NCI-H226 (cell line): ENCODE measurements around the gene SLC19A1.

Source experiments
- DNase-seq: peaks from one replicate; pipeline ENCODE4 v3.0.0-alpha.2; 2015

SLC19A1 gene

GRCh38 chr21:45542242-45542666, at the start of gene SLC19A1:
Gene SLC19A1 (minus strand): TSS chr21:45542440. CDS start chr21:45537959, 4,481 bp downstream.
- peak; percentile 32 for DNase-seq

DNA sequence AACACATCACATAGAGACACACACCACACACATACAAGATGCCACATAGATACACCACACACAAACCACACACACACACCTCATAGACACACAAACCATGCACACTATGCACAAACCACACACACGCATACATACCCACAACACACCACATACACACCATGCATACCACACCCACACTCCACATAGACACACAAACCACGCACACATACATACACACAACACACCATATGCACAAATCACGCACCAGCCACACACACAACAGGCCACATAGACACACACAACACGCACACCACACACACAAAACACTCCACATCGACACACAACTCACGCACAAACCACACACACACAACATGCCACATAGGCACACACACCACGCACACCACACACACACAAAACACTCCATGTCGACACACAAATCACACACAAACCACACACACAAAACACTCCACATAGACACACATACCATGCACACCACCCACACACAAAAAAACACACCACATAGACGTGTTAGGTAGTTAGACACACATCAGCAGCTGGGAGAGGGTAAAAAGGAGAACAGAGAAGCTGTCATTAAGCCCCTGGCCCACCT, 49.5 kb upstream of the SLC19A1 start:
- no peak for DNase-seq

GRCh38 chr21:45590726-45591618, 48.7 kb upstream of the SLC19A1 start:
- DNase-seq = no peak

DNA sequence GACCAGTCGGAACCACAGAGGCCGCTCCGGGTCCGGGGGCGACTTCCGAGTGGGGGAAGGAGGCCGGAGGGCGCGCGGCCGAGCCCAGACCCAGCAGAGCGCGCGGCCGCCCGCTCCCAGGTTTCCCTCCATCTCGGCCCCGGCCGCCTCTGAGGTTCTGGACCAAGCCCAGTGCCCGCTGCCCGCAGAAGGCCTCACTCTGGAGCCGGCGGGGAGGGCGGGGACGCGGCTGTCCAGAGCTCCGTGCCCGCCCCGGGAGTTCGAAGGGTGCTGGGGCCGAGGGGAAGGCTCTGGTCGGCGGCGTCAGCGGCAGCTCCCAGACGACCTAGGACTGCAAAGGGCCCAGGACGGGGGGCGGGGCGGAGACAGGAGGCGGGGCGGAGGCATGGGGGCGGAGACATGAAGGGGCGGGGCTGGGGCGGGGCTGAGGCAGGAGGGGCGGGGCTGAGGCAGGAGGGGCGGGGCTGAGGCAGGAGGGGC, 48.0 kb upstream of the SLC19A1 start:
- DNase-seq = no peak

GRCh38 chr21:45589686-45590245, 47.5 kb upstream of the SLC19A1 start:
- DNase-seq = no peak

DNA sequence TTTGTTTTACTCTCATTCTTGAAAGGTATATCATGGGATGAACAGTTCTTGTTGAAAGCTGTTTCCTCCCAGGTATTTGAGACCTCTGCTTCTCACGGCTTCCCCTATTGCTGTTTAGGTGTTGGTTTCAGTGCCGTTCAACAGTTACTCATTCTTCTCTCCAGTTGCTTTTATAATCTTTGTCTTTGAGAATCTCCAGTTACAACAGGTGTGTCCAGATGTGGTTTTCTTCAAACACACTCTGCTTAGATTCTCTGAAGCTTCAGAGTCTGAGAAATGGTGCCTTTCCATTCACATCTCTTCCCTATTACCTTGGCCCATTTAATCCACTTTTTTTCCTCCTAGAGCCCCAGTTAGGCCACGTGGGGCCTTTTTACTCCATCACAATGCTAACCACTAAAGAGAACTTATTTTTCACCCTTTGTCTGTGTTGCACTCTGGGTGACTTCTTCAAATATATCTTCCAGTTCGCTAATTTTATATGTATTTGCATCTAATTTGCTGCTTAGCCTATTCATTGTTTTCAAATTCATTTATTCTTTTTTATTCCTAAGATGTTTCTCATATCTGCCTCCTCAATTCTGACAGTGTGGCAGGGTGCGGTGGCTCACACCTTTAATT, 46.7 kb upstream of the SLC19A1 start:
- no peak for DNase-seq

DNA sequence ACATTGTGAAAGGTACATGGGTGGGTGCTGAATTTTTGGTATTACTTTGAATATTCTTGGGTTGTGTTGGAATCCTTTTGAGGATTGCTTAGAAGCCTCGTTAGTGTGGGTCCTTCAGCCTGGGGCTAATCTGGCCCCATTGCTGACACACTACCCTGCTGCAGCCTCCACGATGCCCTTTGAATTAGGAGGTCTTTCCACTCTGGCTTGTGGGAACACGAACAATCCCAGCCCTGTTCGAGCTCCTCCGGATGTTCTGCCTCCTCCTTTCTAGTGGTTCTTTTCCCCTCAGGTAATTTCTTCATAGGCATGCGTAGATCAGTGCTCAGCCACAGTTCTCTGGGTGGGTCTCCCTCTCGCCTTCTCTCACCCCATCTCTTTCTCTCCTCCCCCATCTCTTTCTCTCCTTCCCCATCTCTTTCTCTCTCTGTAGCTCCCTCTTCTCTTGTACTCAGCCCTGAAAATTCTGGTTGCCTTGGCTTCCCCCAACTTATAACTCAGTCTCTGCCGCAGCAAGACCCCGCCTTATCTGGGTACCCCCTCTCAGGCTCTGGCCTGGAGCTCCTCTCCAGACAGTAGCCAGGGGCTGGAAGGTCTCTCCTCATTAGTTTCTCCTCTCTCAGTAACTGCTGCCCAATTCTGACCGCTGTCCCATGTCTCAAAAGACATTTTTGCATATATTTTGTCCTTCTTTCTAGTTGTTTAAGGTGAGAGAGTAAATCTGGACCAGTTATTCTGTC, 46.0 kb upstream of the SLC19A1 start:
- no peak for DNase-seq

GRCh38 chr21:45586289-45586858, 44.1 kb upstream of the SLC19A1 start:
- DNase-seq = no peak

- no peak for DNase-seq
Observed at GRCh38 chr21:45584786-45585185, 42.5 kb upstream of the SLC19A1 start.

DNA sequence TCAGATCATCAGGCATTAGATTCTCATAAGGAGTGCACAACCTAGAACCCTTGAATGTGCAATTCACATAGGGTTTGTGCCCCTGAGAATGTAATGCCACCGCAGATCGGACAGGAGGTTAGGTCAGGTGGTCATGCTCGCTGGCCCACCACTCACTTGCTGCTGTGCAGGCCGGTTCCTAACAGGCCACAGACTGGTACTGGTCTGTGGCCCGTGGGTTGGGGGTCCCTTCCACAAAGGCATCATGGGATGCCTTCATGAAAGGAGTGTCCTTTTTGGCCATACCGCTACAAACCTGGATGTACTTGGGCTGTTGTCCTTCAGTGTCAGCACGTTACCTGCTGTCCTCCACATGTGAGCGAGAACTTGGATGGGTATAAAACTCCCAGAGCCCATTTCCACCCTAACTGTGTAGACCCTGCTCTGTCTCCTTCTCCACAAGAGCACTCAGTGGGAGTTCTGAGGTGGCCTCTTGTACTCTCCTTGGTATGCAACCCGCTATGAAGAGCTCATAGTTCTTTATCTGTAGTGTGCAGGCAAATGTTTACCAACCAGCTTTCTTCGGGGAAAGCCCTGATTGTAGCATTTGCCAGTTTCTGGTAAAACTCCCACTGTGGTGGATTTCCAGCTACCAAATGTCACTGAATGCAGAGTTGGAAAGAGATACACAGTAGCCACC, 41.7 kb upstream of the SLC19A1 start:
- no peak for DNase-seq

DNA sequence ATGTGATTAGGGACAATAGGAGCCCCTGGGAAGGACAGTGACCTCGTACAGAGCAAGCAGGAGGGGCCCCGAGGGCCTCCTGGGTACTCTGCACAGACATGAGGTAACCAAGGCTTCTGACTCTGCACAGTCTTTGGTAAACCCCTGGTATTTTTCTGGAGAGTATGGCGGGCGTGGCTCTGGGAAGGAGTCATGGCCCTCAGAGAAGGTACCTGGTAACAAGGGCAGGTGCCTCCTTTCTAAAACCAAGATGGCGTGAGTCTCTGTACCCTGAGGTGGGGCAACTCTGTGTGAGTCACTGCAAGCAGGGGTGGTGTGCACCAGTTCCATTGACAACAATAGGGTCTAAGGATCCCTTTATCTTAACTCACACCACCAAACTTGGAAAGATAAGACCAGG, 39.9 kb upstream of the SLC19A1 start:
- no peak for DNase-seq

GRCh38 chr21:45581322-45581712, 39.1 kb upstream of the SLC19A1 start:
- no peak for DNase-seq

DNA sequence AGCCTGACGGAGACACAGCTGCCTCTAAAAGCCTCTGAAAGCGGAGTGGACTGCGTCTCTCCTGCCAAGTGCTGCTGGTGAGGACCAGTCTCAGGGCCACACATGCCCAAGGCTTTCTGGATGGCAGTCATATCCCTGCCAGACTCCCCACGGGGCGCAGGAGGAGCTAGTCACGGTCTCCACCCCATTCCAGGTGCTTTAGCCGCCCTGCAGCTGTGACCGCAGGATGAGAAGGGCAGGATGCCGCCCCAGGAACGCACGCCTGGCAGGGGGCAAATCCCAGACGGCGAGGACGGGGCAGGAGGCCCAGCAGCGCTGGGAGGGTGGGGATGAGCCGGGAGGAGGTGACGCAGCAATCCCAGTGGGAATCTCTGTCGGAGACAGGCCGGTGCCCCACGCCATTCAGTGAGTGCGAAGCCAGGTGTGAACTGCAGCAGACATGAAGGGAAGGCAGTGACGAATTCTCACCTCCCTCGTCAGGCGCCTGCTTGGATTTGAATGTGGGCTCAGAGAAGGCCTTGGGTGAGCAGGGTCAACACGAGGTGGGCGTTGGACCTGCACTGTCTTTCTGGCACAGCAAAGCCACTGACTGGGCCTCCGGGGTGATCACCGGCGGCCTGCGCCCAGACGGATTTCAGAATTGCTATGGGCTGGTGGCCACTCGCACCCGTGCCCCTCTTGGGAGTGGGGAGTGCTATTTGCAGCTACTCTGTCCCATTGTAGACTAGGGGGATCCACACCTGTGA, 38.5 kb upstream of the SLC19A1 start:
- DNase-seq = no peak

DNA sequence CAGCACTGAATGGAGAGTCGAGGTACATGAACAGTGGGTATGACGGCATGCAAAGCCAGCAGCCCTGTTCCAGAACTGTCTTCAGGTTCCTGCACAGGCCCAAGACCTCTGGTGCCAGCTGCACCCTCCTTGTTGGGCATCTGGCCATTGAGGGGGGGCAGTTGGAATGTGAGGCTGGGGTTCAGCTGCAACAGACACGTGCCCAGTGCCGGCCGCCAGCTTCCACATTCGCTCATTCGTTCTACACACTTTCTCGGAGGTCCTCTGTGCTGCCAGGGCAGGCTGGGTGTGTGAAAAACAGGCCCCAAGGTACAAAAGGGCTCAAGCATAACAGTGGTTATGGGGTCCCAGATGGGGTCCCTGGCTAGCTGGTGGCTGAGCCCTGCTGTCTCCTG, 37.9 kb upstream of the SLC19A1 start:
- DNase-seq = no peak

GRCh38 chr21:45579383-45580180, 37.3 kb upstream of the SLC19A1 start:
- no peak for DNase-seq

DNA sequence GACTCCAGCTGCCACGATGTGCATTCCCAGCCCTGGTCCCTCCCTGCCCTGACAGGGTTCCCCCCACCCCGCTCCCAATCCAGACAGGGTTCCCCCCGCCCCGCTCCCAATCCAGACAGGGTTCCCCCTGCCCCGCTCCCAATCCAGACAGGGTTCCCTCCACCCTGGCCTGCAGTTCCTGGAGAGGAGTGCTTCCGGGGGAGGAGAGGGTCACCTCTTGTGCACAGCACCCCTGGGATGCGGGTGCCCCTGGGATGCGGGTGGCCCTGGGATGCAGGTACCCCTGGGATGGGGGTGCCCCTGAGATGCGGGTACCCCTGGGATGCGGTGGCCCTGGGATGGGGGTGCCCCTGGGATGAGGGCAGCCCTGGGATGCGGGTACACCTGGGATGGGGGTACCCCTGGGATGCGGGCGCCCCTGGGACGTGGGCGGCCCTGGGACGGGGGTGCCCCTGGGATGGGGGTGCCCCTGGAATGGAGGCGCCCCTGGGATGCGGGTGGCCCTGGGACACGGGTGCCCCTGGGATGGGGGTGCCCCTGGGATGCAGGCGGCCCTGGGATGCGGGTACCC, 36.7 kb upstream of the SLC19A1 start:
- DNase-seq = no peak

DNA sequence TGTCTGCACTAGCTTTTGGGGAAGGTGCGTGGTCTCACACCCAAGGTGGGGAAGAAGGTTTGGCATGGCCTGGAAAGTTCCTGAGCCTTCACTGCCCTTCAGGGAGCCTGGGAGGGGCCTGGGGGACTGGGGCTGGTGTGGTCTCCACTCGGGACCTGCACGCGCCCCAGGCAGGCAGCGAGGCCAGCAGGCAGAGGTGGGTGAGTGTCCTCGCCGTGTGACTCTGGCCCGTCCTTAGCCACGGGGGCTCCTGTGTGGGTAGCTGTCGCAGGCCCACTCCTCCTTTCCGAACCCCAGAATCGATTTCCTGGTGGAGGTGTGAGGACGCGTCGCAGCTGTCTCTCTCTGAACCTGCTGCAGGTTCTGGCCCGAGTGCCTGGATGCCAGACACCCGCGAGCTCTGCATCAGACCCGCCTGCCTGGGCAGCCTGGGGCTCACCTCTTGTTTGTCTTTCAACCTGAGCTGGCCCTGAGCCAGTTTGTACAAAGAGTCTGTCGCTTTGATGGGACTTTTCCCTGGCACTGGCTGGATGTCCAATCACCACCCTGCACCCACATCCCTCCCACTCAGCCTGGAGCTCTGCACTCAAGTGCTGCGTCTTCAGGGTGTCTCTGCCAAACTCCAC, 36.0 kb upstream of the SLC19A1 start:
- DNase-seq = no peak

DNA sequence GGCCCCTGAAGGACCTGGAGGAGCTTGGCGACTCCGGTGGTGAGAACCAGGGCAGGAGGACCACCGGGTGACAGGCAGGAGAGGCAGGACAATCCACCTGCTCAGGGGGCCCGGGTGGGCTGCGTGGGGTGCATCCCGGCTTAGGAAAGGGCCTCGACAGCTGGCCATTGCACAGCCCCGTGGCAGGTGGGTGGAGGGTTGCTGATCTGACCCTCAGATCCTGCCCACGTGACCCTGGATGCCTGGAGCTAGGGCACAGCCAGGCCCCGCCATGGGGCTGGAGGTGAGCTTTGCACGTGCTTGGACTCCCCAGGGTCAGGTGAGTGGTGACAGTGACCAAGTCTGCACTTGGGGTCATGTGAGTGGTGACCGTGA, 35.5 kb upstream of the SLC19A1 start:
- no peak for DNase-seq
